HPDE6-E6E7 (cell line): ENCODE data around the gene GOLGA6A.
"Not testable (repeated sequence)": the region's sequence is repeated elsewhere in the genome, so short reads cannot be mapped to it uniquely, and the experiment has no call there.

ENCODE experiments used
- DNase-seq: peaks from one replicate; pipeline ENCODE4 v3.0.0; 2011; ENCODE audit warnings: missing footprints; ENCODE audit errors: extremely low spot score

Gene GOLGA6A

GRCh38 chr15:74108111-74108510 lies 25.8 kb upstream of the GOLGA6A start:
- DNase-seq: no peak

- DNase-seq: peak; percentile 70
Measured at GRCh38 chr15:74099963-74100733, 17.8 kb upstream of the GOLGA6A start.

- DNase-seq: not testable (repeated sequence)
Measured at GRCh38 chr15:74096753-74097474, 14.6 kb upstream of the GOLGA6A start.

GRCh38 chr15:74095610-74096009 lies 13.3 kb upstream of the GOLGA6A start:
- not testable (repeated sequence) for DNase-seq

- DNase-seq: not testable (repeated sequence)
Measured at GRCh38 chr15:74094567-74094966, 12.2 kb upstream of the GOLGA6A start.

GRCh38 chr15:74075781-74076180 lies 6.6 kb downstream of the GOLGA6A start:
- DNase-seq: not testable (repeated sequence)

- not testable (repeated sequence) for DNase-seq
Measured at GRCh38 chr15:74072614-74073337, 9.6 kb downstream of the GOLGA6A start.

GRCh38 chr15:74072132-74072531 lies 10.2 kb downstream of the GOLGA6A start:
- not testable (repeated sequence) for DNase-seq

GRCh38 chr15:74071645-74072044 lies 10.7 kb downstream of the GOLGA6A start:
- DNase-seq: not testable (repeated sequence)

GRCh38 chr15:74065684-74066411 lies 16.5 kb downstream of the GOLGA6A start:
- not testable (repeated sequence) for DNase-seq

- not testable (repeated sequence) for DNase-seq
Measured at GRCh38 chr15:74064822-74065221, 17.5 kb downstream of the GOLGA6A start.

GRCh38 chr15:74064183-74064582 lies 18.2 kb downstream of the GOLGA6A start:
- not testable (repeated sequence) for DNase-seq

GRCh38 chr15:74063425-74064146 lies 18.8 kb downstream of the GOLGA6A start:
- DNase-seq: not testable (repeated sequence)

- no peak for DNase-seq
Measured at GRCh38 chr15:74062671-74063070, 19.7 kb downstream of the GOLGA6A start.

GRCh38 chr15:74062236-74062635 lies 20.1 kb downstream of the GOLGA6A start:
- no peak for DNase-seq

GRCh38 chr15:74060251-74060650 lies 22.1 kb downstream of the GOLGA6A start:
- DNase-seq: no peak

GRCh38 chr15:74059050-74059833 lies 23.1 kb downstream of the GOLGA6A start:
- DNase-seq: not testable (repeated sequence)

GRCh38 chr15:74056330-74056729 lies 26.0 kb downstream of the GOLGA6A start:
- not testable (repeated sequence) for DNase-seq

- no peak for DNase-seq
Measured at GRCh38 chr15:74055804-74056203, 26.5 kb downstream of the GOLGA6A start.

- peak; percentile 66 for DNase-seq
Measured at GRCh38 chr15:74053941-74054529, 28.3 kb downstream of the GOLGA6A start.
